AG04449 (cell line): ENCODE results near the gene CEBPE.

Source experiments
- CTCF ChIA-PET: fragments of 350-600 bp; formaldehyde crosslinking; extraction: SDS; loops from one replicate; lab custom pipeline; 2021; ENCODE audit warnings: antibody characterized with exemption; lab: Yijun Ruan, JAX
- POLR2A ChIA-PET: fragments of 400-600, 350-600 bp; formaldehyde crosslinking; extraction: SDS; loops from one replicate; lab custom pipeline; 2020; ENCODE audit warnings: antibody characterized with exemption, inconsistent platforms; lab: Yijun Ruan, JAX
- DNase-seq: peaks from one replicate; pipeline ENCODE4 v3.0.0-alpha.2; 2010; ENCODE audit warnings: low read depth, low spot score
- H3K4me3 ChIP-seq: 2 replicates; pipeline ENCODE4 v1.5.1; 2011; ENCODE audit warnings: low read depth, mild to moderate bottlenecking, control low read depth, low read length
- TF ChIP-seq, protein P1 (sequence below): IDR thresholded peaks from one replicate; pipeline ENCODE4 v1.5.1; 2011; ENCODE audit warnings: mild to moderate bottlenecking, moderate library complexity, low read length, control low read depth, inconsistent platforms; ENCODE audit not compliant: insufficient read depth; ENCODE audit errors: missing control alignments

Gene CEBPE

DNA sequence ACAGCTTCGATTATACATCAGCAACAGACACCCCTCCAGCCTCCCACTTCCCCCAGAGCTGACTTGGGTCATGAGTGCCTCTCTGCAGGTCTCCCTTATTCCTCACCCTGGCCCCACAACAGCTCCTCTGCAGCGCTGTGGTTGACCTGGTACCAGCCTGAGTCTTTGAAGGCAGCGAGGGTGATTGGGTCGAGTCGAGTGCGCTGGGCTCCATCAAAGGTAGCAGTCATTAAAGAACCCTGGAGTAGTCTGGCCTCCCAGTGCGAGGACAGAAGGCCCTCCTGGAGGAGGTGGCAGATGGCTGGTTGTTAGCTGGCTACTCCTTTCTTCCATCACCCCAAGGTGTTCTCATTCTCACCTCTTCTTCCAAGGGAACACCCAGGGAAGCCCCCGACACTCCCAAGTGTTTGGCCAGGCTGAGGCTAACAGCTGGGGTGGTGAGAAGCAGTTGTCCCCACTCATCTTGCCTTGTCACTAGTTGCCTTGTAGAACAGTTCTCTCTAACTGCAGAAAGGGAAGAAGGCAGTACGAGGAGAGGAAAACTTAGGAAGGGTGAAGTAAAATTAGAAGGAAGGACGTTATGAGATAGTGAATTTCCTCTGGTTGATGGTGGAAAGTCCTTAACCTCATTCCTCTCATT lies 16.9 kb downstream of the CEBPE start:
- no peak overlapping the region for H3K4me3 ChIP-seq
- ChIA-PET POLR2A (interaction anchor here (1.2 kb wide), 1 partner anchor 34 kb away, joined by 3 read pairs; no protein-coding TSS in a partner anchor), CTCF (interaction anchor here (1.1 to 9.6 kb wide), 7 partner anchors 10 to 545 kb away, joined by 4 to 133 read pairs (median 23); no protein-coding TSS in a partner anchor)
- DNase-seq, result no peak
- TF ChIP-seq, protein P1, sequence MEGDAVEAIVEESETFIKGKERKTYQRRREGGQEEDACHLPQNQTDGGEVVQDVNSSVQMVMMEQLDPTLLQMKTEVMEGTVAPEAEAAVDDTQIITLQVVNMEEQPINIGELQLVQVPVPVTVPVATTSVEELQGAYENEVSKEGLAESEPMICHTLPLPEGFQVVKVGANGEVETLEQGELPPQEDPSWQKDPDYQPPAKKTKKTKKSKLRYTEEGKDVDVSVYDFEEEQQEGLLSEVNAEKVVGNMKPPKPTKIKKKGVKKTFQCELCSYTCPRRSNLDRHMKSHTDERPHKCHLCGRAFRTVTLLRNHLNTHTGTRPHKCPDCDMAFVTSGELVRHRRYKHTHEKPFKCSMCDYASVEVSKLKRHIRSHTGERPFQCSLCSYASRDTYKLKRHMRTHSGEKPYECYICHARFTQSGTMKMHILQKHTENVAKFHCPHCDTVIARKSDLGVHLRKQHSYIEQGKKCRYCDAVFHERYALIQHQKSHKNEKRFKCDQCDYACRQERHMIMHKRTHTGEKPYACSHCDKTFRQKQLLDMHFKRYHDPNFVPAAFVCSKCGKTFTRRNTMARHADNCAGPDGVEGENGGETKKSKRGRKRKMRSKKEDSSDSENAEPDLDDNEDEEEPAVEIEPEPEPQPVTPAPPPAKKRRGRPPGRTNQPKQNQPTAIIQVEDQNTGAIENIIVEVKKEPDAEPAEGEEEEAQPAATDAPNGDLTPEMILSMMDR, result no peak

DNA sequence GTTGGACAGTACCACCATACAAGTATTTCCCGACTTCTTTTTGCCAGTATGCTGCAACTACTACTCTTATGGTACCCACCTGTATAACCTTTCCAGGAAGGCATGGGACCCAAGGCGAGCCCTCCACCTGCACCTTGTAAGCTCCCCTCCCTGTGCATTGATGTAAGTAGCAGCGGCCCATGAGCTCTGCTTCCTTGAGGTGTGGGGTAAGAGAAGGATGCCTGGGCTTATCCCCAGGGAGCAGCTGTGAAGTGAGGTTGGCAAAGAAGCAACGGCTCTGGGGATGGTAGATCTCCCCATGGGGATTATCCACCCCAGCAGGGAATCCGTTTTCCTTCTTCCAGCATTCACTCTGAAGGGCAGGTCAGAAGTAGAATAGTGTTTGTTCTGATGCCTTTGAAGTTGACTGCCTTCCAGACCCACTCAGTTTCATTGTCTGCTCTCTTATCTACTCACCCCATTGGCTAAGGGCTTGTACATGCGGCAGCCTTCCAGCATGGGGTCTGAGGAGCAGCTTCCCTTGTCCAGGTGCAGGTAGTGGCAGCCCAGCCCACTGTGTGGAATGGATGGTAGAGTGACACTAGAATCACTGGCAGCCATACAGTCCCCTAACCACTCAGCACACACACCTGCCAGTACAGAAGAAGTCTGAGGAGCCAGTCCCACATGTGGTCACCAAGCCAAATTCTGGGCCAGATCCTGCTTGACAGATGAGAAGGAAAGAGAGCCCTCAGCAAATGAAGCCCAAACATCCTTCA lies 17.7 kb downstream of the CEBPE start:
- H3K4me3 ChIP-seq, result no peak overlapping the region
- no peak for DNase-seq
- POLR2A ChIA-PET, result no interaction called here
- CTCF ChIA-PET, result interaction anchor here (0.9 to 9.6 kb wide), 10 partner anchors 10 to 171 kb away, joined by 3 to 133 read pairs (median 6); no protein-coding TSS in a partner anchor
- TF ChIP-seq, protein P1, result no peak

DNA sequence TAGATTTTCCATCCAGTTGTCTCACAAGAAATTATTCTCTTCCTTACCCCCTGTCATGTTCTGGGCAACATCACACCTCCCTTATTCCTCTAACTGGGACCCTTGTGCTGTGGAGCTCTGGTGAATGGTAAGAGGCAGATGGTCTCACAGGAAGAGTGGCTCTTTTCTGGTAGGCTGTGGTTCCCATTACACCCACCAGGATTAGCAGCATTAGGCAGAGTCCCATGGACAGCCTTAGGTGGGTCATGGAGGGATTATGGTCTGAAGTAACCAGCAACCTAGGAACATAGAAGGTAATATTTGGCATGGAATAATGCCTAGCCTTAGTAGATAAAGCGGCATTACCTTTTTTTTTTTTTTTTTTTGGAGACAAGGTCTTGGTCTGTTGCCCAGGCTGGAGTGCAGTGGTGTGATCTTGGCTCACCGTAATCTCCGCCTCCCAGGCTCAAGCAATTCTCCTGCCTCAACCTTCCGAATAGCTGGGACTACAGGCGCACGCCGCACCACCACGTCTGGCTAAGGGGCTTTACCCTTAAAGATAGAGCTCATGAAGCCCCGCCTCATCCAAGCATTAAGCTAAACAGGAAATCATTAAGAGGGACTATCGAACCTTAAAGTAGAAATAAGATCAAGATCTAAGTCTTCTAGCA lies 19.7 kb downstream of the CEBPE start:
- POLR2A ChIA-PET, result no interaction called here
- no peak for DNase-seq
- TF ChIP-seq, protein P1, result no peak
- CTCF ChIA-PET, result interaction anchor here (1.0 to 9.6 kb wide), 9 partner anchors 11 to 117 kb away, joined by 3 to 133 read pairs (median 5); partner anchors contain the start of gene AJUBA
- H3K4me3 ChIP-seq, result no peak overlapping the region

DNA sequence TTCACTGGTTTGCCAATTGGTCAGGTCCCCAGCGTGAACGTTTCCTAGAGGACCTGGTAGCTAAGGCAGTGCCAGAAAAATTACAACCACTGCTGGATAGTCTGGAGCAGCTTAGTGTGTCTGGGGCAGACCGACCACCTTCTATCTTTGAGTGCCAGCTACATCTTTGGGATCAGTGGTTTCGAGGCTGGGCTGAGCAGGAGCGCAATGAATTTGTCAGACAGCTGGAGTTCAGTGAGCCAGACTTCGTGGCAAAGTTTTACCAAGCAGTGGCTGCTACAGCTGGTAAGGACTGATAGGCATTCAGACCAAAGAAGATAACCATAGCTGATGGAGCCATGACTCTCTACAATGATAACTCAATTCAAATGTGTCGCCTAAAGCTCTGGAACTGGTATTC lies 21.3 kb downstream of the CEBPE start:
- CTCF ChIA-PET, result interaction anchor here (0.9 to 9.6 kb wide), 11 partner anchors 10 to 111 kb away, joined by 3 to 133 read pairs (median 6); no protein-coding TSS in a partner anchor
- POLR2A ChIA-PET, result interaction anchor here (0.9 kb wide), 1 partner anchor 26 kb away, joined by 3 read pairs; no protein-coding TSS in a partner anchor
- TF ChIP-seq, protein P1, result no peak
- DNase-seq, result no peak
- H3K4me3 ChIP-seq, result no peak overlapping the region

DNA sequence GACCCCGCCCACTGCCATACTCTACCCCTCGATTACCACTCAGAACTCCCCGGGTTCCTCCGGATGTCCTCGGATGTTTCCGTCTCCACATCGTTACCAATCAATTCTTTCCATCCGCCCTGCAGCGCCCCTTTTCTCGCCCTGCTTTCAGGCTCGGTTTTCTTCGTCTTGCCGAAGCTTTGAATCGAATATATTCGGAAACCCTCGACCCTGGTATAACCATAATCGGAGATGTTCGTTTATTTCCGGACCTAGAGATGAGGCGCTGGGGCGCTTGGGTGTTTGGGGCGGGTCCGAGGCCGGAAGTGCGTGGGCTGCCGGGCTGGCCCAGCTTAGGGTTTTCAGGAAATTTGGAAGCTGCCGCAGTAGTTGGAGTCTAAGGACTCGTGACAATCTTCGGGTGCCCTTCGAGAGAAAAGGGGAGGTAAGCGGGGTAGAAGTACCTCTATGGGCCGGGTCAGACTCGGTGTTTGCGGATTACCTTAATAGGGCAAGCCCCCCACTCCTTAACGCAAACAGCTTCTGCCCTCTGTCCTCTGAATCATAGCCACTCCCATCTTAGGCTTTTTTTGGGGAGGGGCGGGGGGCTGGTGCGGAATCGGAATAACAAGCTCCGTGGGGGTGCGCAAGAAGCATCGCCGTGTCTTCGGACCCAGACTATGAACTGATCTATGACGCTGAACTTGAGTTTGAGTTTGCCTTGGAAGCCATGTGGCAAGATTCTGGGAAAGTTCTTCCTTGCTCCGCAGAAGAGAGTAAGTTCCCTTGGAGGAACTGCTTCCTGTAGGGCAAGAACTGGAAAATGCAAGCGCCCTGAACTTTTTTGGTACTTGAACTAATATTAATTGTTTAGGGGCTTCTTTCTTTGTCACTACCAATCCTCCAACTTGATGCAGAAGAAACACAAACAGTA lies 23.6 kb downstream of the CEBPE start, which contains the start of gene C14orf119:
TSS of gene C14orf119 (plus strand) at position 310 of the 913 bp plus-strand sequence. CDS start 2,154 bp downstream, outside the sequence.
- DNase-seq, result peak; percentile 95
- TF ChIP-seq, protein P1, result no peak
- ChIA-PET CTCF (interaction anchor here (0.8 to 9.6 kb wide), 18 partner anchors 9 to 539 kb away, joined by 3 to 133 read pairs (median 9); partner anchors contain the start of gene CIROP), POLR2A (interaction anchor here (0.5 to 2.5 kb wide), 22 partner anchors 9 to 706 kb away, joined by 3 to 29 read pairs (median 4); partner anchors contain the start of genes AJUBA and HAUS4)
- H3K4me3 ChIP-seq, result peak within 1 kb of the TSS; percentile 100
